Measurements from ENCODE around the gene GPRIN2. TPM values are rescaled to one million over a fixed set of nuclear protein-coding genes. Genes with fewer than 3 reads are reported as not detected.
A peak's percentile ranks its signal among the peaks of the same experiment; 100 is the strongest.
"Not testable (repeated sequence)": the region's sequence is repeated elsewhere in the genome, so short reads cannot be mapped to it uniquely, and the experiment has no call there.

Gene GPRIN2
- total and polyA plus RNA-seq, 7 experiments from 2014 or later, result not detected

GRCh38 chr10:46536171-46536570 is 20.3 kb downstream of the GPRIN2 start:
- peaks cover 0 to 5% (median 0%) of the 10 kb centered on the region in 5 donors for H3K36me3 Mint-ChIP-seq
- no peak overlapping the region for H3K4me3 Mint-ChIP-seq
- H3K27ac Mint-ChIP-seq, result no peak overlapping the region
- Histone ChIP-seq H3K9me3 (ENCODE audit: control insufficient read depth in 2 of 3, low read length in 3 of 3) (no peaks in the 10 kb centered on the region), H3K4me1 (ENCODE audit: control insufficient read depth in 2 of 2, insufficient read depth in 2 of 2, low read length in 2 of 2) (no peaks in the 10 kb centered on the region), H3K36me3 (ENCODE audit: control insufficient read depth in 2 of 3, insufficient read depth in 3 of 3, low read length in 3 of 3) (no peaks in the 10 kb centered on the region), H3K27me3 (ENCODE audit: control insufficient read depth in 2 of 2, insufficient read depth in 2 of 2, low read length in 2 of 2) (no peaks in the 10 kb centered on the region), H3K27ac (ENCODE audit: low read depth, low read length) (no peak overlapping the region), H3K4me3 (ENCODE audit: low read length) (no peak overlapping the region)
- ChIA-PET POLR2A (no interaction called here), CTCF (no interaction called here)
- ATAC-seq, result no peak
- peaks cover 0 to 11% (median 8%) of the 10 kb centered on the region in 7 donors for H3K4me1 Mint-ChIP-seq
- H3K27me3 Mint-ChIP-seq, result peaks cover 26 to 51% (median 40%) of the 10 kb centered on the region in 5 donors
- intact Hi-C loops (cut with micrococcal nuclease), result no loop called here
- H3K9me3 Mint-ChIP-seq, result peaks cover 0 to 2% (median 0%) of the 10 kb centered on the region in 11 donors
- no peak for DNase-seq

GRCh38 chr10:46534828-46535524 is 21.5 kb downstream of the GPRIN2 start:
- Mint-ChIP-seq H3K9me3 (no peaks in the 10 kb centered on the region), H3K36me3 (no peaks in the 10 kb centered on the region), H3K27ac (no peak overlapping the region), H3K4me3 (no peak overlapping the region), H3K27me3 (peaks cover 16 to 41% (median 30%) of the 10 kb centered on the region in 5 donors), H3K4me1 (peaks cover 0 to 2% (median 0%) of the 10 kb centered on the region in 7 donors)
- DNase-seq (no peak), ATAC-seq (no peak)
- ChIA-PET CTCF (no interaction called here), POLR2A (no interaction called here)
- no peaks in the 10 kb centered on the region for H3K27me3 ChIP-seq (ENCODE audit: control insufficient read depth in 2 of 2, insufficient read depth in 2 of 2, low read length in 2 of 2)
- no peak overlapping the region for H3K27ac ChIP-seq (ENCODE audit: low read depth, low read length)
- no peaks in the 10 kb centered on the region for H3K9me3 ChIP-seq (ENCODE audit: control insufficient read depth in 2 of 3, low read length in 3 of 3)
- intact Hi-C loops (cut with micrococcal nuclease), result no loop called here
- no peaks in the 10 kb centered on the region for H3K4me1 ChIP-seq (ENCODE audit: control insufficient read depth in 2 of 2, insufficient read depth in 2 of 2, low read length in 2 of 2)
- H3K4me3 ChIP-seq (ENCODE audit: low read length), result no peak overlapping the region
- H3K36me3 ChIP-seq (ENCODE audit: control insufficient read depth in 2 of 3, insufficient read depth in 3 of 3, low read length in 3 of 3), result no peaks in the 10 kb centered on the region

- H3K27me3 ChIP-seq (ENCODE audit: control insufficient read depth in 2 of 2, insufficient read depth in 2 of 2, low read length in 2 of 2); H3K4me1 ChIP-seq (ENCODE audit: control insufficient read depth in 2 of 2, insufficient read depth in 2 of 2, low read length in 2 of 2); H3K4me3 ChIP-seq (ENCODE audit: low read length); CTCF ChIA-PET; ATAC-seq; POLR2A ChIA-PET; H3K4me3 Mint-ChIP-seq; H3K27ac ChIP-seq (ENCODE audit: low read depth, low read length); H3K36me3 ChIP-seq (ENCODE audit: control insufficient read depth in 2 of 3, insufficient read depth in 3 of 3, low read length in 3 of 3); H3K27ac Mint-ChIP-seq; H3K36me3 Mint-ChIP-seq; H3K9me3 ChIP-seq (ENCODE audit: control insufficient read depth in 2 of 3, low read length in 3 of 3); H3K4me1 Mint-ChIP-seq; H3K9me3 Mint-ChIP-seq; intact Hi-C loops (cut with micrococcal nuclease); DNase-seq: not testable (repeated sequence)
- peaks cover 5 to 17% (median 8%) of the 10 kb centered on the region in 5 donors for H3K27me3 Mint-ChIP-seq
Observed at GRCh38 chr10:46532256-46532655, 24.2 kb downstream of the GPRIN2 start.

- no peak overlapping the region for H3K27ac Mint-ChIP-seq
- Histone ChIP-seq H3K4me3 (ENCODE audit: low read length) (no peak overlapping the region), H3K36me3 (ENCODE audit: control insufficient read depth in 2 of 3, insufficient read depth in 3 of 3, low read length in 3 of 3) (no peaks in the 10 kb centered on the region), H3K4me1 (ENCODE audit: control insufficient read depth in 2 of 2, insufficient read depth in 2 of 2, low read length in 2 of 2) (no peaks in the 10 kb centered on the region), H3K27ac (ENCODE audit: low read depth, low read length) (no peak overlapping the region), H3K27me3 (ENCODE audit: control insufficient read depth in 2 of 2, insufficient read depth in 2 of 2, low read length in 2 of 2) (no peaks in the 10 kb centered on the region), H3K9me3 (ENCODE audit: control insufficient read depth in 2 of 3, low read length in 3 of 3) (no peaks in the 10 kb centered on the region)
- H3K4me3 Mint-ChIP-seq, result no peak overlapping the region
- POLR2A ChIA-PET, result no interaction called here
- DNase-seq (no peak), ATAC-seq (peak; percentile 20)
- CTCF ChIA-PET, result no interaction called here
- intact Hi-C loops (cut with micrococcal nuclease), result no loop called here
- H3K9me3 Mint-ChIP-seq, result no peaks in the 10 kb centered on the region
- H3K36me3 Mint-ChIP-seq, result no peaks in the 10 kb centered on the region
- peaks cover 0 to 5% (median 0%) of the 10 kb centered on the region in 5 donors for H3K27me3 Mint-ChIP-seq
- H3K4me1 Mint-ChIP-seq, result no peaks in the 10 kb centered on the region
Observed at GRCh38 chr10:46530249-46531186, 25.9 kb downstream of the GPRIN2 start.

GRCh38 chr10:46529742-46530141 is 26.7 kb downstream of the GPRIN2 start:
- DNase-seq; H3K27me3 ChIP-seq (ENCODE audit: control insufficient read depth in 2 of 2, insufficient read depth in 2 of 2, low read length in 2 of 2); H3K27ac ChIP-seq (ENCODE audit: low read depth, low read length); intact Hi-C loops (cut with micrococcal nuclease); H3K4me1 ChIP-seq (ENCODE audit: control insufficient read depth in 2 of 2, insufficient read depth in 2 of 2, low read length in 2 of 2); H3K9me3 Mint-ChIP-seq; ATAC-seq; H3K36me3 ChIP-seq (ENCODE audit: control insufficient read depth in 2 of 3, insufficient read depth in 3 of 3, low read length in 3 of 3); H3K9me3 ChIP-seq (ENCODE audit: control insufficient read depth in 2 of 3, low read length in 3 of 3); CTCF ChIA-PET; H3K27me3 Mint-ChIP-seq; H3K27ac Mint-ChIP-seq; H3K4me1 Mint-ChIP-seq; H3K36me3 Mint-ChIP-seq; H3K4me3 ChIP-seq (ENCODE audit: low read length); POLR2A ChIA-PET; H3K4me3 Mint-ChIP-seq: not testable (repeated sequence)

GRCh38 chr10:46528675-46529615 is 27.5 kb downstream of the GPRIN2 start:
- no peaks in the 10 kb centered on the region for H3K36me3 Mint-ChIP-seq

More at GRCh38 chr10:46528675-46529615, 27.5 kb downstream of the GPRIN2 start:
- Mint-ChIP-seq H3K27me3 (peaks cover 0 to 5% (median 0%) of the 10 kb centered on the region in 5 donors), H3K9me3 (no peaks in the 10 kb centered on the region), H3K4me1 (no peaks in the 10 kb centered on the region), H3K27ac (no peak overlapping the region), H3K4me3 (no peak overlapping the region)
- Histone ChIP-seq H3K27me3 (ENCODE audit: control insufficient read depth in 2 of 2, insufficient read depth in 2 of 2, low read length in 2 of 2) (no peaks in the 10 kb centered on the region), H3K36me3 (ENCODE audit: control insufficient read depth in 2 of 3, insufficient read depth in 3 of 3, low read length in 3 of 3) (no peaks in the 10 kb centered on the region), H3K27ac (ENCODE audit: low read depth, low read length) (no peak overlapping the region), H3K4me3 (ENCODE audit: low read length) (no peak overlapping the region), H3K9me3 (ENCODE audit: control insufficient read depth in 2 of 3, low read length in 3 of 3) (no peaks in the 10 kb centered on the region), H3K4me1 (ENCODE audit: control insufficient read depth in 2 of 2, insufficient read depth in 2 of 2, low read length in 2 of 2) (no peaks in the 10 kb centered on the region)
- DNase-seq (peak in 1 of 9 donors; percentile 10), ATAC-seq (no peak)
- POLR2A ChIA-PET, result no interaction called here
- CTCF ChIA-PET, result no interaction called here
- intact Hi-C loops (cut with micrococcal nuclease), result no loop called here

Measured in naive thymus-derived CD4-positive, alpha-beta T cell (primary cell).